ENCODE results near the gene ITM2B. TPM values are rescaled to one million over a fixed set of nuclear protein-coding genes. Genes with fewer than 3 reads are reported as not detected.

ITM2B gene
- total RNA-seq, 2 experiments from 2014 or later: 385 to 429 TPM

DNA sequence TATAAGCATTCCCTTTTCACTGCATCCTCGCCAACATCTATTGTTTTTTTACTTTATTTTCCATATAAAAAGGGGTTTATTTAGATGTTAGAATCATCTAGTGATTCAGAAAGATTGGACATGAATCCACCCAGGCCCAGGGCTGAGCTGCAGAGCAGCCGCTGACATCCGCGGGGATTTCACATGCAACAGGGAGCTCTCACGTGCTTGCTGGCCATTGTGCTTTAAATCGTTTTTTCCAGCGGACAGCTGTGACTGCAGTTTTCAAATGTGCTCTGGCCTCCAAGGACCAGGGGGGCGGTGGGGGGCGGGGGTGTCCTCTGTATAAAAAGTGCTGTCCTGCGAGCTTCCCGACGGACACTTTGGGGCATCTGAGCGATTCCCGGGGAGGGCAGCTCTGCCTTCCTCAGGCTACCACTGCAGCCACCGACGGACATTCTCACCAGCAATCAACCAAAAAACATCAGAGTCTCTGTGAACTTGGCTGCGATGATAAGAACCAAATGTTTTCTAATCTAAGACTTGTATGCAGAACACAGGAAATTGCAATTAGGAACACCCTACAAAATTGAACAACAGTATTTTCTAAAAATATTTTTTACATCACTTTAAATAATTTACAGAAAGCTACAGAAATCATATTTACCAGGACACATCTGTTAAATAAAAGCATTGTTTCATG is 83.1 kb downstream of the ITM2B start:
- no peak for ATAC-seq (ENCODE audit: low read depth)

DNA sequence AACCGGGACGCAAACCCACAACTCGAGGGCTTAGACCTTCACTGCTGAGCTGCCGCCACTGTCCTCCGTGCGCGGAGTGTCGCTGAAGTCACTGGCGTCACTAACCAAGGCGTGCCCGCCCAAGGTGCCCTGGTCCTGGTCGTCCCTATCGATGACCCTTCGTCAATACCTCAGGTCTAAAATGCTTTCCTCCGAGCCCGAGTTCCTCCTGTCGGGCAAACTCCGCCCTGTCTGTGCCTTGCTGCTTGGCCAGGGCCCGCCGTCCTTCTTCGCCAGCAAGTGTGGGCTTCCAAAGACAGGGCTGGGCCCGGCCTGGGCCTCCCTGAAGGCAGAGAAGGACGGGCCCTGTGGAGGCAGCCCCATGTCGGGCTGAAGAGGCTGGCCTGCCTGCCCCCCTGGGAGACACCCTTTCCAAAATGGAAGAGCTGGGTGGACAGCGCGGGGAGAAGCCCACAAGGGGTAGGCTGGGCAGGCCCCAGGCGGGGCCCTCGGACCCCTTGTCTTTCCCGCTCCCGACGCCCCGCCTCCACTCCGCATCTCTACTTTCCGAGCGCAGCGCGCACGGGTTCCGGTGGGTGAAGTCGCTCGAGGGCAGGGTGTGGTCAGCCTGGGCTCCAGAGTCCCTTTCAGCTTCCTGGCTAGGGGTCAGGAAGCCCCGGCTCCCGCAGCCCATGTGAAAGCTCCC is 84.0 kb downstream of the ITM2B start:
- Mint-ChIP-seq H3K9me3 (peaks cover 7% of the 10 kb centered on the region), H3K27me3 (no peaks in the 10 kb centered on the region), H3K4me3 (no peak overlapping the region), H3K36me3 (peaks cover 73% of the 10 kb centered on the region), H3K4me1 (peaks cover 28% of the 10 kb centered on the region), H3K27ac (no peak overlapping the region)
- DNase-seq (no peak), ATAC-seq (ENCODE audit: low read depth) (no peak)
- POLR2A ChIA-PET: no interaction called here

More for the DNA sequence above, 83.1 kb downstream of the ITM2B start:
- H3K4me1 Mint-ChIP-seq: peaks cover 25% of the 10 kb centered on the region
- no peak overlapping the region for H3K27ac Mint-ChIP-seq
- no peaks in the 10 kb centered on the region for H3K27me3 Mint-ChIP-seq
- POLR2A ChIA-PET: no interaction called here
- no peak overlapping the region for H3K4me3 Mint-ChIP-seq
- peaks cover 3% of the 10 kb centered on the region for H3K9me3 Mint-ChIP-seq
- peaks cover 70% of the 10 kb centered on the region for H3K36me3 Mint-ChIP-seq
- no peak for DNase-seq

DNA sequence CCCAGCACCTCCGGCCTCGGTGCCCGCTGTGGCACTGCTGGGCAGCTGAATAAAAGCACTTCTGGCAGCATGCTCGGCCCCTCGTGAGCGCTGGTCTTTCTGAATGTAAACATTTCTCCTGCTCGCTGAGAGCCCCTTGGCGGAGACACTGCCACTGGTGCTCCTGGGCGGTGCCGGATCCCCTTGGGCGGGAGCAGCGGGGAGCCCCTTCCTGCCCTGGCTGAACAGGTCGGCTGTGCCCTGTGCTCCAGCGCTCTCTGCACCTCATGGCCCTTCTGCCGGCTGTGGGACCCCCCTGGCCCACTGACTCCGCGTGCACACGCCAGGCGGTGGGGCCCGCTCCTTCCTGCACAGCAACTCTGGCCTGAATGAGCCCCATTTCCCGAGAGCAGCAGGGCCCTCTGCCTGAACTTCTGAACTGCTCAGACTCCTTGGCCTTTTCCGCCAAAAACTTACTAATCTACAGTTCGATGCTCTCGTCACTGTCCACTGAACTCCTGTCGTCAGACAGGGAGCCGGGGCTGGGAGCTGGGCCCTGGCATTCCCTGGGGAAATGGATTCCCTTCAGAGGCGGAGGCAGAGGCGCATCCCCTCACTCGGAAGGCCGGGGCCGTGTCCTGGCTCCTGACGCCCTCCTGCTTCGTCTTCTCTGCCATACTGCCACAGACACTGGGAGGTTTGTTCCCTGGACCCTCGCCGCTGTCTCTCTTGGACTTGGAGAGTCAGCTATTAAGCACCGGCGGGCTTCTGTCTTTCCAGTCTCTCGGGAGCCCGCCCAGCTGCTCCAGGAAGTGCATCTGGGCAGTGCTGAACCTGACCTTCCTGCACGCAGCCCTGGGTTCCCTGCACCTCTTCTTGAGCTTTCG is 84.7 kb downstream of the ITM2B start:
- no peak overlapping the region for H3K4me3 Mint-ChIP-seq

DNA sequence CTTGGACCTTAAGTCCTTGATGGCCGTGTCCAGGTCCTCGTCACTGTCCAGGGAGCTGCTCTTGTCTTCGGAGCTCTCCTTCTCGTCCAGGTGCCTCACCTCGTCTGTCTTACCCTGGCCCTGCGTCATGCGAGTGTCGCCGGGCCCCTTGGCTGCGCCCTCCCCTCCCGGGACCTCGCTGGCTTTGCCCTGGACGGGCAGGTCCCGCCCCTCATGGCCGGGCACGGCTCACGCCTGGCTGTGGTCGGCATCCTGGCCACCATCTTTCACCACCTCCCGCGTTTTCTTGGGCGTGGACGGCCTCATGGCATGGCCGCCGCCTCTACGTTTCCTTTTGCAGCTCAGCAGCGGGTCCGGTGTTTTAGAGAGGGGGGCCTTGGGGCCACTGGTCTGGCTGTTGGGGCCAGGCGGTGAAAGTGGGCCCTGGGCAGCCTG is 85.4 kb downstream of the ITM2B start:
- no peak for DNase-seq
- Mint-ChIP-seq H3K27me3 (no peaks in the 10 kb centered on the region), H3K4me3 (peak overlapping the region; percentile 77), H3K9me3 (peaks cover 11% of the 10 kb centered on the region), H3K36me3 (peaks cover 71% of the 10 kb centered on the region), H3K4me1 (peaks cover 21% of the 10 kb centered on the region), H3K27ac (peak overlapping the region; percentile 75)
- ATAC-seq (ENCODE audit: low read depth): no peak
- POLR2A ChIA-PET: interaction anchor here (1.4 kb wide), 1 partner anchor 85 kb away, joined by 3 read pairs; the partner anchor contains the start of gene ITM2B

More for the DNA sequence above, 84.7 kb downstream of the ITM2B start:
- Mint-ChIP-seq H3K27ac (peak overlapping the region; percentile 15), H3K27me3 (no peaks in the 10 kb centered on the region), H3K4me1 (peaks cover 25% of the 10 kb centered on the region), H3K36me3 (peaks cover 74% of the 10 kb centered on the region), H3K9me3 (peaks cover 11% of the 10 kb centered on the region)
- no peak for ATAC-seq (ENCODE audit: low read depth)
- POLR2A ChIA-PET: interaction anchor here (1.4 kb wide), 1 partner anchor 85 kb away, joined by 3 read pairs; the partner anchor contains the start of gene ITM2B
- DNase-seq: no peak

DNA sequence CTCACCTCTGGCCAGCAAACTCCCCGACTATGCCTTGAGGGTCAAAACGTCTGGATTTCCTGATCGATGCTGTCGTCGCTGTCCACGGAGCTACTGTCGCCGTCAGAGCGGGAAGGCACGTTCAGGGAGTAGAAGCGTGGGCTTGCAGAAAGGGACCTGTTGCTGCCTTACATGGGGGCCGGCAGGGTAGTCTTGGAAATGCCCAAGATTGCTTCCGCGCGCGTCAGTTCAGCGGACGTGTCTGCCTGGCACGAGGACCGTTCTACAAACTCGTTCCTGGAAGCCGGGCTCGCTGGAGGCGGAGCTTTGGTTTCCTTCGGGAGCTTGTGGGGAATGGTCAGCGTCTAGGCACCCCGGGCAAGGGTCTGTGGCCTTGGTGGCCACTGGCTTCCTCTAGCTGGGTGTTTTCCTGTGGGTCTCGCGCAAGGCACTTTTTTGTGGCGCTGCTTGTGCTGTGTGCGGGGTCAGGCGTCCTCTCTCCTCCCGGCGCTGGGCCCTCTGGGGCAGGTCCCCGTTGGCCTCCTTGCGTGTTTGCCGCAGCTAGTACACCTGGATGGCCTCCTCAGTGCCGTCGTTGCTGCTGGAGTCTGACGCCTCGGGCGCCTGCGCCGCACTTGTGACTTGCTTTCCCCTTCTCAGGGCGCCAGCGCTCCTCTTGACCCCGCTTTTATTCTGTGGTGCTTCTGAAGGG is 86.0 kb downstream of the ITM2B start:
- Mint-ChIP-seq H3K27ac (peak overlapping the region; percentile 75), H3K9me3 (peaks cover 9% of the 10 kb centered on the region), H3K4me1 (peaks cover 21% of the 10 kb centered on the region), H3K27me3 (no peaks in the 10 kb centered on the region), H3K4me3 (peak overlapping the region; percentile 77), H3K36me3 (peaks cover 70% of the 10 kb centered on the region)
- peak; percentile 44 for DNase-seq
- ATAC-seq (ENCODE audit: low read depth): peak; percentile 51
- POLR2A ChIA-PET: interaction anchor here (1.4 kb wide), 1 partner anchor 86 kb away, joined by 3 read pairs; the partner anchor contains the start of gene ITM2B

Other genes starting within 250 kb of the ITM2B start
- 10 to 100 TPM; 31.3 to 33.6 TPM for gene SUCLA2, start 231.9 kb upstream of the ITM2B start, total RNA-seq
- 10 to 100 TPM; 10.7 TPM for gene NUDT15, start 195.5 kb upstream of the ITM2B start, total RNA-seq
- 10 to 100 TPM; 56.1 TPM for gene MED4, start 138.1 kb upstream of the ITM2B start, total RNA-seq
- gene RB1, start 70.5 kb downstream of the ITM2B start, total RNA-seq: 10 to 100 TPM; 40.6 to 42.4 TPM
- gene LPAR6, start 179.9 kb downstream of the ITM2B start, total RNA-seq: 10 to 100 TPM; 48.1 to 55.4 TPM